ENCODE data around the gene GPAT3.

DNA sequence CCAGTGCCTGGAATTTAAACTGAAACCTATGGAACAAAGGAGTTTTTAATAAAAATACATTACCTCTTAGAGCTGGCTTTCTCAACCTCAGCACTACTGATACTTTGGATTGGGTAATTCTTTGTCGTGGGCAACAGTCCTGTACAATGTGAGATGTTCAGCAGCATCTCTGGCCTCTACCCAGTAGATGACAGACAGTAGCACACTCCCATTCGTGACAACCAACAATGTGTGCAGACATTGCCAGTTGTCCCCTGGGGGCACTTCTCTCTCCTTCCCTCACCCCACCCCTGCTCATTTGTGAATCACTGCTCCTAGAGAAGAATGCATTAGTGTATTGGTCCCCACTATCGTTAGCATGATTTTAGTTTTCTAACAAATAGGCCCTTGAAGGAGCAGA, 16.2 kb downstream of the GPAT3 start:
- TF ChIP-seq, protein P1, sequence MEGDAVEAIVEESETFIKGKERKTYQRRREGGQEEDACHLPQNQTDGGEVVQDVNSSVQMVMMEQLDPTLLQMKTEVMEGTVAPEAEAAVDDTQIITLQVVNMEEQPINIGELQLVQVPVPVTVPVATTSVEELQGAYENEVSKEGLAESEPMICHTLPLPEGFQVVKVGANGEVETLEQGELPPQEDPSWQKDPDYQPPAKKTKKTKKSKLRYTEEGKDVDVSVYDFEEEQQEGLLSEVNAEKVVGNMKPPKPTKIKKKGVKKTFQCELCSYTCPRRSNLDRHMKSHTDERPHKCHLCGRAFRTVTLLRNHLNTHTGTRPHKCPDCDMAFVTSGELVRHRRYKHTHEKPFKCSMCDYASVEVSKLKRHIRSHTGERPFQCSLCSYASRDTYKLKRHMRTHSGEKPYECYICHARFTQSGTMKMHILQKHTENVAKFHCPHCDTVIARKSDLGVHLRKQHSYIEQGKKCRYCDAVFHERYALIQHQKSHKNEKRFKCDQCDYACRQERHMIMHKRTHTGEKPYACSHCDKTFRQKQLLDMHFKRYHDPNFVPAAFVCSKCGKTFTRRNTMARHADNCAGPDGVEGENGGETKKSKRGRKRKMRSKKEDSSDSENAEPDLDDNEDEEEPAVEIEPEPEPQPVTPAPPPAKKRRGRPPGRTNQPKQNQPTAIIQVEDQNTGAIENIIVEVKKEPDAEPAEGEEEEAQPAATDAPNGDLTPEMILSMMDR (IDR thresholded peaks at IDR 0.05): no peak
- TF ChIP-seq POLR2AphosphoS5 (IDR thresholded peaks at IDR 0.05): no peak
- no peak for TF ChIP-seq EP300 (IDR thresholded peaks at IDR 0.05)
